Astrocyte (in vitro differentiated cells and primary cell): ENCODE measurements around the gene RAX. TPM values are rescaled to one million over a fixed set of nuclear protein-coding genes. Genes with fewer than 3 reads are reported as not detected.
"Not testable (repeated sequence)": the region's sequence is repeated elsewhere in the genome, so short reads cannot be mapped to it uniquely, and the experiment has no call there.

Experiments used
- DNase-seq: peaks from one replicate; pipeline ENCODE4 v3.0.0-alpha.2; 2010; ENCODE audit warnings: low read depth
- FAIRE-seq: peaks from 2 replicates; lab custom pipeline; 2011; peaks lifted over from hg19 to GRCh38; lab: Jason Lieb, UNC
- H2AFZ ChIP-seq: 2 replicates; pipeline ENCODE4 v1.6.0; 2012; ENCODE audit warnings: low read depth, low read length, inconsistent platforms
- H3K27ac ChIP-seq: 2 replicates; pipeline ENCODE4 v1.5.1; 2011; ENCODE audit warnings: low read depth, low read length, inconsistent platforms
- H3K27me3 ChIP-seq: 2 replicates; pipeline ENCODE4 v1.6.0; 2011; ENCODE audit warnings: low read length, inconsistent platforms; ENCODE audit not compliant: insufficient read depth
- H3K36me3 ChIP-seq: 2 replicates; pipeline ENCODE4 v1.5.1; 2011; ENCODE audit warnings: low read length, inconsistent platforms; ENCODE audit not compliant: insufficient read depth
- H3K4me1 ChIP-seq: 2 replicates; pipeline ENCODE4 v1.5.1; 2011; ENCODE audit warnings: low read length, inconsistent platforms; ENCODE audit not compliant: insufficient read depth
- H3K4me2 ChIP-seq: 2 replicates; pipeline ENCODE4 v1.6.0; 2012; ENCODE audit warnings: low read length, inconsistent platforms
- H3K4me3 ChIP-seq: 2 replicates; pipeline ENCODE4 v1.5.1; 2011; ENCODE audit warnings: low read depth, mild to moderate bottlenecking, low read length, inconsistent platforms; ENCODE audit not compliant: insufficient read depth
- H3K79me2 ChIP-seq: 2 replicates; pipeline ENCODE4 v1.6.0; 2012; ENCODE audit warnings: mild to moderate bottlenecking, low read length, inconsistent platforms; ENCODE audit not compliant: insufficient read depth
- H3K9ac ChIP-seq: 2 replicates; pipeline ENCODE4 v1.6.0; 2012; ENCODE audit warnings: mild to moderate bottlenecking, low read length, inconsistent platforms
- H3K9me3 ChIP-seq: 2 replicates; pipeline ENCODE4 v1.5.1; 2012; ENCODE audit warnings: low read depth, mild to moderate bottlenecking, low read length, inconsistent platforms; ENCODE audit not compliant: insufficient read depth
- H4K20me1 ChIP-seq: 2 replicates; pipeline ENCODE4 v1.6.0; 2012; ENCODE audit warnings: low read length, inconsistent platforms; ENCODE audit not compliant: insufficient read depth
- H3K27ac Mint-ChIP-seq: one replicate; pipeline ENCODE4 v1.8.0; 2021; ENCODE audit warnings: mild to moderate bottlenecking, mixed read lengths; ENCODE audit not compliant: unreplicated experiment
- H3K27me3 Mint-ChIP-seq: one replicate; pipeline ENCODE4 v1.8.0; 2021; ENCODE audit warnings: low read depth, mixed read lengths; ENCODE audit not compliant: unreplicated experiment
- H3K36me3 Mint-ChIP-seq: one replicate; pipeline ENCODE4 v1.8.0; 2021; ENCODE audit warnings: low read depth, mixed read lengths; ENCODE audit not compliant: unreplicated experiment
- H3K4me1 Mint-ChIP-seq: one replicate; pipeline ENCODE4 v1.8.0; 2021; ENCODE audit warnings: low read depth, mixed read lengths; ENCODE audit not compliant: unreplicated experiment
- H3K4me3 Mint-ChIP-seq: one replicate; pipeline ENCODE4 v1.8.0; 2021; ENCODE audit warnings: mild to moderate bottlenecking, moderate library complexity, mixed read lengths; ENCODE audit not compliant: unreplicated experiment
- H3K9me3 Mint-ChIP-seq: one replicate; pipeline ENCODE4 v1.8.0; 2021; ENCODE audit warnings: mild to moderate bottlenecking, mixed read lengths; ENCODE audit not compliant: unreplicated experiment
- EZH2 ChIP-seq: IDR thresholded peaks from 2 replicates; pipeline ENCODE4 v1.6.1; 2012; ENCODE audit warnings: mild to moderate bottlenecking, low read length, inconsistent platforms; ENCODE audit not compliant: insufficient read depth
- total RNA-seq: library from RNA; stranded (reverse); gene quantifications from 2 replicates; pipeline ENCODE4 v1.2.1, GENCODE V29; 2021
- TF ChIP-seq, protein P1 (sequence below): IDR thresholded peaks from 2 replicates; pipeline ENCODE4 v1.5.1; 2011; ENCODE audit warnings: low read depth, mild to moderate bottlenecking, inconsistent platforms, low read length, moderate library complexity; ENCODE audit not compliant: insufficient read depth

RAX gene
- total RNA-seq, 1 donor from 2014 or later: not detected

DNA sequence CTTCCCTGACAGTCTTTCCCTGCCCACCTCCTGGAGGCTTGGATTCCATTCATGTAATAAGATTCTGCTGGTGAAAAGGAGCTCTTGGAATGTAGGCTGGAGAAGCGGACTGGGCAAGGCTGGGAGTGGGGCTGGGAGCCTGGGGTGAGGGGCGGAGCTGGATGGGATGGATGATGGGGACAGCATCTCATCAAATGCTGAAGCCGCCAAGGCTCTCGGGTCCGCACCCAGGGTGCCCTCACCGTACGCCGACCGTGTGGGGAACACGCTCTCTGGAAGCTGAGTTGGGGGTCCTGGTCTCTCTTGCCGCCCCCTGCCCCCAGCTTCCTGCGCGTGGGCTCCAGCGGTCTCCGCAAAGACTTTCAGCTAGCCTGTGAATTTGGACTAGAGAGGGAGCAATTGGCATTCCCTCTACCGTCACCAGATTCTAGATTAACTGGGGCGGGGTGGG lies 9.1 kb downstream of the RAX start:
- Histone ChIP-seq H3K4me2 (no peak overlapping the region), H4K20me1 (no peaks in the 10 kb centered on the region), H2AFZ (no peak overlapping the region), H3K9ac (no peak overlapping the region), H3K4me1 (peaks cover 3% of the 10 kb centered on the region), H3K4me3 (no peak overlapping the region), H3K9me3 (peaks cover 3% of the 10 kb centered on the region), H3K79me2 (no peaks in the 10 kb centered on the region), H3K27ac (no peak overlapping the region), H3K36me3 (no peaks in the 10 kb centered on the region), H3K27me3 (peaks cover 62% of the 10 kb centered on the region)
- Mint-ChIP-seq H3K9me3 (peaks cover 22% of the 10 kb centered on the region), H3K4me1 (peaks cover 3% of the 10 kb centered on the region), H3K27ac (no peak overlapping the region), H3K27me3 (peaks cover 93% of the 10 kb centered on the region), H3K4me3 (no peak overlapping the region), H3K36me3 (no peaks in the 10 kb centered on the region)
- TF ChIP-seq EZH2: peak; percentile 73
- TF ChIP-seq, protein P1, sequence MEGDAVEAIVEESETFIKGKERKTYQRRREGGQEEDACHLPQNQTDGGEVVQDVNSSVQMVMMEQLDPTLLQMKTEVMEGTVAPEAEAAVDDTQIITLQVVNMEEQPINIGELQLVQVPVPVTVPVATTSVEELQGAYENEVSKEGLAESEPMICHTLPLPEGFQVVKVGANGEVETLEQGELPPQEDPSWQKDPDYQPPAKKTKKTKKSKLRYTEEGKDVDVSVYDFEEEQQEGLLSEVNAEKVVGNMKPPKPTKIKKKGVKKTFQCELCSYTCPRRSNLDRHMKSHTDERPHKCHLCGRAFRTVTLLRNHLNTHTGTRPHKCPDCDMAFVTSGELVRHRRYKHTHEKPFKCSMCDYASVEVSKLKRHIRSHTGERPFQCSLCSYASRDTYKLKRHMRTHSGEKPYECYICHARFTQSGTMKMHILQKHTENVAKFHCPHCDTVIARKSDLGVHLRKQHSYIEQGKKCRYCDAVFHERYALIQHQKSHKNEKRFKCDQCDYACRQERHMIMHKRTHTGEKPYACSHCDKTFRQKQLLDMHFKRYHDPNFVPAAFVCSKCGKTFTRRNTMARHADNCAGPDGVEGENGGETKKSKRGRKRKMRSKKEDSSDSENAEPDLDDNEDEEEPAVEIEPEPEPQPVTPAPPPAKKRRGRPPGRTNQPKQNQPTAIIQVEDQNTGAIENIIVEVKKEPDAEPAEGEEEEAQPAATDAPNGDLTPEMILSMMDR: no peak
- DNase-seq (no peak), FAIRE-seq (no peak)

DNA sequence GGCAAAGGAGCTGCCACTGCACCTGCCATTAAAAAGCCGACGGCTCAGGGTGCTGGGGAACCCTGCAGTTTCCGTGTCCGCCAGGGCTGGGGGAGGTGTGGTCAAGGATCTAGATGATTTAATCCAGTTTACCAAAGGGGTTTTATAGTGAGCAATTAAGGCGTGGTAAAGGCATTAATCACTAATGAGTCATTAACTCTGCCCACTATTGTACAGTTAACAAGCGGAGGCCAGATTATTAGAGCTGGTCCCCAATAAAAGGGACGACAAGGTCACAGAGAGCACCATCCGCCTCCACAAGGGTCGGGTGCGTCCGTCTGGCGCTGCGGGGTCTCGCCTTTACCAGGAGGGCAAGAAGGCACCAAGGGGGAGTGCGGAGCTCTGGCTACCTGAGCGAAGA lies 9.6 kb downstream of the RAX start:
- H3K4me2 ChIP-seq: peak overlapping the region; percentile 5
- H3K4me3 Mint-ChIP-seq: no peak overlapping the region

DNA sequence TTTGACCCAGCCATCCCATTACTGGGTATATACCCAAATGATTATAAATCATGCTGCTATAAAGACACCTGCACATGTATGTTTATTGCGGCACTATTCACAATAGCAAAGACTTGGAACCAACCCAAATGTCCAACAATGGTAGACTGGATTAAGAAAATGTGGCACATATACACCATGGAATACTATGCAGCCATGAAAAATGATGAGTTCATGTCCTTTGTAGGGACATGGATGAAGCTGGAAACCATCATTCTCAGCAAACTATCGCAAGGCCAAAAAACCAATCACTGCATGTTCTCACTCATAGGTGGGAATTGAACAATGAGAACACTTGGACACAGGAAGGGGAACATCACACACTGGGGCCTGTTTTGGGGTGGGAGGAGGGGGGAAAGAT lies 11.0 kb downstream of the RAX start:
- not testable (repeated sequence) for H3K4me3 ChIP-seq, H4K20me1 ChIP-seq, H3K27ac Mint-ChIP-seq, H3K4me2 ChIP-seq, H3K4me3 Mint-ChIP-seq, H3K79me2 ChIP-seq, DNase-seq, FAIRE-seq, H3K4me1 ChIP-seq, H3K27ac ChIP-seq, H3K9ac ChIP-seq, H2AFZ ChIP-seq, H3K36me3 Mint-ChIP-seq, H3K9me3 ChIP-seq, H3K36me3 ChIP-seq, H3K4me1 Mint-ChIP-seq
- H3K9me3 Mint-ChIP-seq: peaks cover 22% of the 10 kb centered on the region
- peaks cover 46% of the 10 kb centered on the region for H3K27me3 ChIP-seq
- H3K27me3 Mint-ChIP-seq: peaks cover 95% of the 10 kb centered on the region

More for the DNA sequence above, 9.6 kb downstream of the RAX start:
- peaks cover 3% of the 10 kb centered on the region for H3K4me1 Mint-ChIP-seq
- Histone ChIP-seq H3K9ac (no peak overlapping the region), H4K20me1 (no peaks in the 10 kb centered on the region), H3K4me1 (peaks cover 3% of the 10 kb centered on the region), H3K4me3 (no peak overlapping the region), H3K79me2 (no peaks in the 10 kb centered on the region), H3K36me3 (no peaks in the 10 kb centered on the region), H2AFZ (no peak overlapping the region), H3K27ac (no peak overlapping the region), H3K27me3 (peaks cover 60% of the 10 kb centered on the region), H3K9me3 (peaks cover 3% of the 10 kb centered on the region)
- FAIRE-seq: no peak
- H3K27me3 Mint-ChIP-seq: peaks cover 96% of the 10 kb centered on the region
- peaks cover 22% of the 10 kb centered on the region for H3K9me3 Mint-ChIP-seq
- TF ChIP-seq, protein P1: no peak
- no peak for TF ChIP-seq EZH2
- DNase-seq: no peak
- no peaks in the 10 kb centered on the region for H3K36me3 Mint-ChIP-seq
- H3K27ac Mint-ChIP-seq: no peak overlapping the region

DNA sequence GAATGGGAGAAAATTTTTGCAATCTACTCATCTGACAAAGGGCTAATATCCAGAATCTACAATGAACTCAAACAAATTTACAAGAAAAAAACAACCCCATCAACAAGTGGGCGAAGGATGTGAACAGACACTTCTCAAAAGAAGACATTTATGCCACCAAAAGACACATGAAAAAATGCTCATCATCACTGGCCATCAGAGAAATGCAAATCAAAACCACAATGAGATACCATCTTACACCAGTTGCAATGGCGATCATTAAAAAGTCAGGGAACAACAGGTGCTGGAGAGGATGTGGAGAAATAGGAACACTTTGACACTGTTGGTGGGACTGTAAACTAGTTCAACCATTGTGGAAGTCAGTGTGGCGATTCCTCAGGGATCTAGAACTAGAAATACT lies 11.4 kb downstream of the RAX start:
- not testable (repeated sequence) for H3K4me3 ChIP-seq, H2AFZ ChIP-seq, H3K4me1 ChIP-seq, DNase-seq, H3K4me1 Mint-ChIP-seq, H4K20me1 ChIP-seq, H3K4me2 ChIP-seq, H3K27ac ChIP-seq, H3K27ac Mint-ChIP-seq, H3K9me3 ChIP-seq, FAIRE-seq, H3K79me2 ChIP-seq, H3K4me3 Mint-ChIP-seq, H3K36me3 Mint-ChIP-seq, H3K36me3 ChIP-seq, H3K9ac ChIP-seq
- H3K27me3 ChIP-seq: peaks cover 42% of the 10 kb centered on the region
- peaks cover 93% of the 10 kb centered on the region for H3K27me3 Mint-ChIP-seq
- peaks cover 22% of the 10 kb centered on the region for H3K9me3 Mint-ChIP-seq

DNA sequence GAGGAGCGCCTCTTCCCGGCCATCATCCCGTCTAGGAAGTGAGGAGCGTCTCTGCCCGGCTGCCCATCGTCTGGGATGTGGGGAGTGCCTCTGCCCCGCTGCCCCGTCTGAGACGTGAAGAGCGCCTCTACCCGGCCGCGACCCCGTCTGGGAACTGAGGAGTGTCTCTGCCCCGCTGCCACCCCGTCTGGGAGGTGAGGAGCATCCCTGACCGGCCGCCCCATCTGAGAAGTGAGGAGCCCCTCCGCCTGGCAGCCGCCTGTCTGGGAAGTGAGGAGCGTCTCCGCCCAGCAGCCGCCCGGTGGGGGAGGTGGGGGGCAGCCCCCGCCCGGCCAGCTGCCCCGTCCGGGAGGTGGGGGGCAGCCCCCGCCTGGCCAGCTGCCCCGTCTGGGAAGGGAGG lies 17.8 kb downstream of the RAX start:
- H3K4me3 Mint-ChIP-seq, H3K36me3 ChIP-seq, H3K27ac Mint-ChIP-seq, H3K4me1 ChIP-seq, H3K4me1 Mint-ChIP-seq, H3K4me3 ChIP-seq, H3K4me2 ChIP-seq, DNase-seq, H3K36me3 Mint-ChIP-seq, H3K79me2 ChIP-seq, FAIRE-seq, H3K9ac ChIP-seq, H3K27me3 ChIP-seq, H3K9me3 ChIP-seq, H2AFZ ChIP-seq, H3K27ac ChIP-seq, H4K20me1 ChIP-seq: not testable (repeated sequence)
- Mint-ChIP-seq H3K9me3 (peaks cover 12% of the 10 kb centered on the region), H3K27me3 (peaks cover 43% of the 10 kb centered on the region)
